HFF-Myc (cell line): ENCODE data around the gene CAPN15.

ENCODE experiments used
- DNase-seq: peaks from one replicate; pipeline ENCODE4 v3.0.0-alpha.2; 2011; ENCODE audit warnings: low read depth; ENCODE audit errors: extremely low read depth
- H3K4me3 ChIP-seq: replicated peaks from 2 replicates; pipeline ENCODE4 v1.5.1; 2011; ENCODE audit warnings: low read depth, mild to moderate bottlenecking, control low read depth, low read length
- TF ChIP-seq, protein P1 (sequence below): IDR thresholded peaks from 2 replicates; pipeline ENCODE4 v1.5.1; 2012; ENCODE audit warnings: mild to moderate bottlenecking, low read depth, low read length, control low read depth; ENCODE audit errors: missing control alignments

CAPN15 gene

DNA sequence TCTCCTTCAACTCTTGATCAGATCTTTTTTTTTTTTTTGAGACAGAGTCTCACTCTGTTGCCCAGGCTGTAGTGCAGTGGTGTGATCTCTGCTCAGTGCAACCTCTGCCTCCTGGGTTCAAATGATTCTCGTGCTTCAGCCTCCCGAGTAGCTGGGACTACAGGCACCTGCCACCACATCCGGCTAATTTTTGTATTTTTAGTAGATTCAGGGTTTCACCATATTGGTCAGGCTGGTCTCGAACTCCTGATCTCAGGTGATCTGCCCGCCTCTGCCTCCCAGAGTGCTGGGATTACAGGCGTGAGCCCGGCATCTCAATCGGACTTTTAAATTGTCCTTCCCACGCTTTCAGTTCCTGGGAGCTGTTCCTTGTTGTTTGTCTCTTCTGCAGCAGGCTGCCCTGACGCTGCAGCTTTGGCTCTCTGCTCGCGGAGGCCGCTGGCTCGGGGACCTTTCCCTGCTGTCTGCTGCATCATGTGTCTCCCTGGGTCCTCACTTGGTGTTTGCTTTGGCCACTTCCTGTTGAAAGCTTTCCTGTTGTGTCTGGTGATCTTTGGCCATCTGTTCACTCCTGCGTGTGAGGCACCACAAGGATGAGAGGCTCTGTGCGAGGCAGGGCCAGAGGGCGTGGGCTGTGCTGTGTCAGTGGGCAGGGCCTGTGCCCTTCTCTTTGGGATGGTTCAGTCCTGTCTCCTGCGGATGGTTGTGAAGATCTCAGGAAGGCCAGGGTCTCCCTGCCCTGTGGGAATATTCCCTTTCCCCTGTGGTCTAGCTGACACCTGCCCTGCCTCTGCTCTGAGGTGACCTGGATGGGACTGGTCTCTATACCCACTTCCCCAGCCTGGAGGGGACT lies 18.4 kb upstream of the CAPN15 start:
- no peak for DNase-seq
- TF ChIP-seq, protein P1, sequence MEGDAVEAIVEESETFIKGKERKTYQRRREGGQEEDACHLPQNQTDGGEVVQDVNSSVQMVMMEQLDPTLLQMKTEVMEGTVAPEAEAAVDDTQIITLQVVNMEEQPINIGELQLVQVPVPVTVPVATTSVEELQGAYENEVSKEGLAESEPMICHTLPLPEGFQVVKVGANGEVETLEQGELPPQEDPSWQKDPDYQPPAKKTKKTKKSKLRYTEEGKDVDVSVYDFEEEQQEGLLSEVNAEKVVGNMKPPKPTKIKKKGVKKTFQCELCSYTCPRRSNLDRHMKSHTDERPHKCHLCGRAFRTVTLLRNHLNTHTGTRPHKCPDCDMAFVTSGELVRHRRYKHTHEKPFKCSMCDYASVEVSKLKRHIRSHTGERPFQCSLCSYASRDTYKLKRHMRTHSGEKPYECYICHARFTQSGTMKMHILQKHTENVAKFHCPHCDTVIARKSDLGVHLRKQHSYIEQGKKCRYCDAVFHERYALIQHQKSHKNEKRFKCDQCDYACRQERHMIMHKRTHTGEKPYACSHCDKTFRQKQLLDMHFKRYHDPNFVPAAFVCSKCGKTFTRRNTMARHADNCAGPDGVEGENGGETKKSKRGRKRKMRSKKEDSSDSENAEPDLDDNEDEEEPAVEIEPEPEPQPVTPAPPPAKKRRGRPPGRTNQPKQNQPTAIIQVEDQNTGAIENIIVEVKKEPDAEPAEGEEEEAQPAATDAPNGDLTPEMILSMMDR = no peak

DNA sequence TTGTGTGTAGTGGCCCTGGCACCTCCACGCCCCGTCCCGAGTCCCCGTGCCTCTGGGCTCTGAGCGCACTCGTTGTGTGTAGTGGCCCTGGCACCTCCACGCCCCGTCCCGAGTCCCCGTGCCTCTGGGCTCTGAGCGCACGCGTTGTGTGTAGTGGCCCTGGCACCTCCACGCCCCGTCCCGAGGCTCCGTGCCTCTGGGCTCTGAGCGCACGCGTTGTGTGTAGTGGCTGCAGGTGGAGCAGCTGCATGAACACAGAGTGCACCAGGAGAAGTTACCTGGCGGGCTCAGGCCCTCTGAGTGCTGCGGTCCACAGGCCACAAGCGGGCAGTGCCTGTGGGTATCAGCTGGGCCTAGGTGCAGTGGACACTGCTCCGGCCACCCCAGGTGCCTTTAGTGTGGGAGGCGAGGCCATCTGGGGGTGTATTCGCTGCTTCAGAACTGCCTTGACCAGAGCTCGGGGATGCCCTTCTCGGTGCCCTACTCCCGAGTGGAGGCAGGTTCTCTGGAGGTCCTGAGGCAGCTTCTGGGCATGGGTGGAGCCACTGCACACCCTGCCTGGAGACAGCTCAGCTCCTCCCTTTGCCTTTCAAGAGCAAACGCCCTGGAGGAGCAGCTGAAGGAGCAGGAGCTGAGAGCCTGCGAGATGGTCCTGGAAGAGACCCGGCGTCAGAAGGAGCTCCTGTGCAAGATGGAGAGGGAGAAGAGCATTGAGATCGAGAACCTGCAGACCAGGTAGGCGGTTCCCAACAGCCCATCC lies 17.3 kb upstream of the CAPN15 start:
- H3K4me3 ChIP-seq = no peak overlapping the region
- no peak for DNase-seq
- TF ChIP-seq, protein P1 = no peak

More for the DNA sequence above, 18.4 kb upstream of the CAPN15 start:
- no peak overlapping the region for H3K4me3 ChIP-seq

DNA sequence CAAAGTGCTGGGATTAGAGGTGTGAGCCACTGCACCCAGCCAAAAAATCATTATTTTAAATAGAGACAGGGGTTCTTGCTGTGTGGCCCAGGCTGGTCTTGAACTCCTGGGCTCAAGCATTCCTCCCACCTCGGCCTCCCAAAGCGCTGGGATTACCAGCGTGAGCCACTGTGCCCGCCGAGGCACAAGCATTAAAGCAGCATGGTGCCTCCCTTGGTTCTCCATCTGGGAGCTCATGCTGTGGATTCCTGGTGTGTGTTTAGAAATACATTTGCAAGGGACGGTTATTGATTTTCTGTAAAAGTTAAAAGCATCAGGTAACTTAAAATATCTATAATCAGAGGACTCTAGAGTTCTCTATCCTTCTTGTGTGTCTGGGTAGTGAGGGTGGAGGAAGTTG lies 14.7 kb upstream of the CAPN15 start:
- TF ChIP-seq, protein P1 = no peak
- no peak for DNase-seq
- H3K4me3 ChIP-seq = no peak overlapping the region

DNA sequence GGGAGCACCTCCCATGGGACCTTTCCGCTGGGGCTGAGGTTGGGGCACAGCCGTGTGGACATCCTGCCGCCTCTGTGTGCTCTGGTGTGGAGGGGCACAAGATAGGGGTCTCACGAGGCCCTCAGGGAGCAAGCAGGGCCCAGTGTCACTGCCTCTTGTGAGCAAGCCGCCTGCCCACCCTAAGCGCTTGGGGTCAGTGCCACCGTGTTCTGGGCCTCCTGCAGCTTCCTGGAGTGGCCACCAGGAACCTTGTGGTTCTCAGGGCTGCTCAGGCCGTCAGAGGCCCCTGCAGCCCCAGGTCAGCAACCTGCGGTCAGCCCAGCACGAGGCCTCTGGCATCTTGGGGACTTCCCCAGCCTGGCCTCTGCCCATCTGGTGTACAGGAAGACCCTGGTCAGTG lies 13.6 kb upstream of the CAPN15 start:
- TF ChIP-seq, protein P1 = no peak
- no peak overlapping the region for H3K4me3 ChIP-seq
- no peak for DNase-seq

DNA sequence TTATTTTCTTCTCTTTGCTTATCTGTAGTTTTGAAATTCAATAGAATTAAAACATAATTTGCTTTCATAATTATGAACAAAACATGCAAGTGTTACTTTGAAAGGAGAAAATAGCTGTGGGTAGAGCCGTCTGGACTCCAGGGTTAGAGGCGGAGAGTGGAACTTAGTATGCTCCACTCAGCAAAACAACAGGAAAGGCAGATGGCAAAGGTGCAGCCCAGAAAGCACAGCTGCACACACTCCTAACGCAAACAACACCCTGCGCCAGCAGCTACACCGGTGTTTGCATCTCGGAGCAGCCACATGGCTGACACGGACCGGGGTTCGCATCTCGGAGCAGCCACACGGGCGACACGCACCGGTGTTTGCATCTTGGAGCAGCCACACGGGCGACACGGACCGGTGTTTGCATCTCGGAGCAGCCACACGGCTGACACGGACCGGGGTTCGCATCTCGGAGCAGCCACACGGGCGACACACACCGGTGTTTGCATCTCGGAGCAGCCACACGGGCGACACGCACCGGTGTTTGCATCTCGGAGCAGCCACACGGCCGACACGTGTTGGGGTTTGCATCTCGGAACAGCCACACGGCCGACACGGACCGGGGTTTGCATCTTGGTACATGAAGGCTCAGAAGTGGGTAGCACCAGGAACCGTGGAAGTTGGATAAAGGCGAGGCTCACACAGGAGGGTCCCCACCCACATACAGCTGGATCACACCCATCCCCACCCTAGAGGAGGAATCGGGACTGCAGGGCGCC lies 12.2 kb upstream of the CAPN15 start:
- H3K4me3 ChIP-seq = no peak overlapping the region
- TF ChIP-seq, protein P1 = no peak
- DNase-seq = no peak

DNA sequence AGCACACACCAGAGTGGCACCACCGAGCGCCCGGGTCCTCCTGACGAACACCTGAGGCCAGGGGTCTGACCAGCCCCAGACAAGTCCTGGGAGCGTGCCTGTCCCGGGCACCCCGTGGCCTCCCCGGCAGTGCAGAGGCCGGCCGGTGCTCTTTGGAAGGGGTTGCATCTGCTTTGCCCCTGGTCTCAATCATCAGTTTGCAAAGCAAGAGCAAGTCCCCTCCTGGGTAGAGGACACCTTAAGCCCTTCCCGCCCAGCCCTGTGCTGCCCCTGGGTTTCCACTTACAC lies 11.6 kb upstream of the CAPN15 start:
- DNase-seq = no peak
- TF ChIP-seq, protein P1 = no peak
- H3K4me3 ChIP-seq = no peak overlapping the region
